Activated naive CD8-positive, alpha-beta T cell treated with anti-CD3 and anti-CD28 coated beads for 36 hours (primary cell): ENCODE results near the gene MGAT5. TPM values are rescaled to one million over a fixed set of nuclear protein-coding genes. Genes with fewer than 3 reads are reported as not detected.
A peak's percentile ranks its signal among the peaks of the same experiment; 100 is the strongest.

ENCODE experiments used
- DNase-seq: peaks from one replicate; pipeline ENCODE4 v3.0.0; 2021
- H3K27ac Mint-ChIP-seq: one replicate; pipeline ENCODE4 v1.8.0; 2022; ENCODE audit warnings: mild to moderate bottlenecking, moderate library complexity, mixed read lengths
- H3K27me3 Mint-ChIP-seq: one replicate; pipeline ENCODE4 v1.8.0; 2022; ENCODE audit warnings: mild to moderate bottlenecking, mixed read lengths
- H3K36me3 Mint-ChIP-seq: one replicate; pipeline ENCODE4 v1.8.0; 2021; ENCODE audit warnings: mild to moderate bottlenecking, mixed read lengths
- H3K4me1 Mint-ChIP-seq: one replicate; pipeline ENCODE4 v1.8.0; 2021; ENCODE audit warnings: mixed read lengths
- H3K4me3 Mint-ChIP-seq: one replicate; pipeline ENCODE4 v1.8.0; 2022; ENCODE audit warnings: mild to moderate bottlenecking, moderate library complexity, mixed read lengths
- H3K9me3 Mint-ChIP-seq: one replicate; pipeline ENCODE4 v1.8.0; 2022; ENCODE audit warnings: mixed read lengths
- total RNA-seq, 2 experiments: library from RNA; stranded (reverse); gene quantifications; one replicate each; pipeline ENCODE4 v1.2.3, GENCODE V29; 2021

Gene MGAT5
- total RNA-seq, 2 experiments from 2014 or later, result 34.0 to 34.5 TPM

GRCh38 chr2:134432435-134432883 is 178.6 kb downstream of the MGAT5 start:
- Mint-ChIP-seq H3K9me3 (no peaks in the 10 kb centered on the region), H3K27me3 (no peaks in the 10 kb centered on the region), H3K36me3 (peaks cover 13% of the 10 kb centered on the region), H3K4me3 (no peak overlapping the region), H3K27ac (no peak overlapping the region), H3K4me1 (no peaks in the 10 kb centered on the region)
- DNase-seq, result no peak

- Mint-ChIP-seq H3K4me1 (no peaks in the 10 kb centered on the region), H3K27me3 (no peaks in the 10 kb centered on the region), H3K9me3 (no peaks in the 10 kb centered on the region), H3K36me3 (peaks cover 13% of the 10 kb centered on the region), H3K27ac (no peak overlapping the region), H3K4me3 (no peak overlapping the region)
- no peak for DNase-seq
These were observed 179.6 kb downstream of the MGAT5 start for GRCh38 chr2:134433469-134433868.

DNA sequence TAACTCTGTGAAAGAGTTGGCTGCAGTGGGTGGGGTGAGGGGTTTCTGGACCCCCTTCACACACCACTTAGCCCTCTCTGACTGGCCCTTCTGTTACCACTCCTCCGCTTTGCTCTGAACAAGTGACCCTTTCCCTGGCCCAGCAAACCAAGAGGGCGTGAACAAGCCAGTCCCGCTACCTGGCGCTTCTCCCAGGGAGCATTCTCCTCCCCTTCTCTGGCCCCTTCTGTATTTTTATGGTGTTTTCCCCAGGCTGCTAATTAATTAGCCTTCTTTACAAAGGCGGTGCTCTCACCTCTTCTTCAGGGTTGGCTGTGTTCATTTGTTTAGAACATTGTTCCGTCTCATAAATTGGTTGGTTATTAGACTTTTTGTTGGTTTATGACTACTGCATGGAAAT is 180.1 kb downstream of the MGAT5 start:
- no peak overlapping the region for H3K4me3 Mint-ChIP-seq
- peaks cover 13% of the 10 kb centered on the region for H3K36me3 Mint-ChIP-seq
- DNase-seq, result no peak
- H3K9me3 Mint-ChIP-seq, result no peaks in the 10 kb centered on the region
- no peak overlapping the region for H3K27ac Mint-ChIP-seq
- H3K4me1 Mint-ChIP-seq, result no peaks in the 10 kb centered on the region
- H3K27me3 Mint-ChIP-seq, result no peaks in the 10 kb centered on the region

- Mint-ChIP-seq H3K27ac (no peak overlapping the region), H3K4me1 (no peaks in the 10 kb centered on the region)
These were observed 181.6 kb downstream of the MGAT5 start for GRCh38 chr2:134435505-134435904.

GRCh38 chr2:134435936-134436335 is 182.1 kb downstream of the MGAT5 start:
- no peak for DNase-seq
- H3K4me3 Mint-ChIP-seq, result no peak overlapping the region
- H3K27ac Mint-ChIP-seq, result peak overlapping the region; percentile 34
- no peaks in the 10 kb centered on the region for H3K27me3 Mint-ChIP-seq
- no peaks in the 10 kb centered on the region for H3K4me1 Mint-ChIP-seq
- H3K36me3 Mint-ChIP-seq, result peaks cover 13% of the 10 kb centered on the region
- no peaks in the 10 kb centered on the region for H3K9me3 Mint-ChIP-seq

More at GRCh38 chr2:134435505-134435904, 181.6 kb downstream of the MGAT5 start:
- H3K27me3 Mint-ChIP-seq, result no peaks in the 10 kb centered on the region
- peaks cover 13% of the 10 kb centered on the region for H3K36me3 Mint-ChIP-seq
- no peak for DNase-seq
- H3K4me3 Mint-ChIP-seq, result no peak overlapping the region
- no peaks in the 10 kb centered on the region for H3K9me3 Mint-ChIP-seq

DNA sequence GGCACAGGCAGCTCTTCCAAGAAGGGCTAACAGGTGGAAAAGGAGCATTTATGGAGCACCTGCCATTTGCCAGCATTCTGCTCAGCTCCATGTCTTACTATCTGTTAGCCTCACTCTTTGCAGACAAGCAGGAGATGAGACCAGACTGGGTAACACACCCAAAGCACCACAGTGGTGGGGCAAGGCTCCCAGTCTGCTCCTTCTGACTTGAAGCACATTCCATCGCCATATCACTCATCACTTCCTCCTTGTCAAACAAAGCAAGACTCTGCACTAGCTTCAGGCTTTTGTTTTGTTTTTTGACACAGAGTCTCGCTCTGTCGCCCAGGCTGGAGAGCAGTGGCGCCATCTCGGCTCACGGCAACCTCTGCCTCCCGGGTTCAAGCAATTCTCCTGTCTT is 182.8 kb downstream of the MGAT5 start:
- H3K27me3 Mint-ChIP-seq, result no peaks in the 10 kb centered on the region
- H3K27ac Mint-ChIP-seq, result no peak overlapping the region
- no peak overlapping the region for H3K4me3 Mint-ChIP-seq
- H3K4me1 Mint-ChIP-seq, result no peaks in the 10 kb centered on the region
- DNase-seq, result no peak
- peaks cover 10% of the 10 kb centered on the region for H3K36me3 Mint-ChIP-seq
- no peaks in the 10 kb centered on the region for H3K9me3 Mint-ChIP-seq

DNA sequence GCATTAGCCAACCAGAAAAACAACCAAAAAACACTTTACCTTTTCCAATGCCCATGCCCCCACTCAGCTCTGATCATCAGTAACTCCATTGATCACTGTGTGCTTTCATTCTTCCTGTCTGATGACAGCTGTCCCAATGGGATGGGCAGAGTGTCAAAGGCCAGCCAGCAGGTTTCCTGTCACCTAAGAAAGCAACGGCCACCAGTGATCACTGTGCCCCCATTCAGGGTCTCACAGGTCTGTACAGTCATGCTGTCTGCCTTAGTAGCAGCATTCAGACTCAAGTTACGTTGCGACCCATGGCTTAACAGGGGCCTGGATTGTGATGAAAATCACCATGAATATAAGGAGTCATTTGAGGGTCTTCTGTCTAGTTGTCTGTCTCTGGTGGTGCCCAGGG is 184.5 kb downstream of the MGAT5 start:
- H3K27ac Mint-ChIP-seq, result no peak overlapping the region
- no peaks in the 10 kb centered on the region for H3K27me3 Mint-ChIP-seq
- H3K4me1 Mint-ChIP-seq, result no peaks in the 10 kb centered on the region
- H3K36me3 Mint-ChIP-seq, result peaks cover 9% of the 10 kb centered on the region
- no peak for DNase-seq
- H3K9me3 Mint-ChIP-seq, result no peaks in the 10 kb centered on the region
- no peak overlapping the region for H3K4me3 Mint-ChIP-seq

DNA sequence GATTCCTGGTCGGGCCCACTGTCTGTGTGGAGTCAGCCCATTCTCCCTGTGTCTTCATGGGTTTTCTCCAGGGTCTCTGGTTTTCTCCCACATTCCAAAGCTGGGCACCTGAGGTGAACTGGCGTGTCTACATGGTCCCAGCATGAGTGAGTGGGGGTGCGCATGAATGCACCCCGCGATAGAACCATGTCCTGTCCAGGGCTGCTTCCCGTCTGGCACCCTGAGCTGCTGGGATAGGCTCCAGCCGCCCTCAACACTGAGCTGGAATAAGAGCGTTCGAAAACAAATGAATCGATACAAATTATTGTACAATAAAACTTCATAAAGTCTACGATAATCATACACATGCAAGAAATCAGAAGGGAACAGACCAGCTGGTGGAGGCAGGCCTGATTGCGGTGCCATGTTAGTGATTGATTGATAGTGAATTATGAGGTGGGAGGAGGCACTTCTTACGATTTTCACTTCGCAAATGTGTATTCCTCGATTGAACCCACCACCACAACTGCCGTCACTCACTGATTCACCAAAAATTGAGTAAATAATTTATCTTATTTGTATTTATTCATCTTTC is 186.6 kb downstream of the MGAT5 start:
- no peak overlapping the region for H3K4me3 Mint-ChIP-seq
- H3K27ac Mint-ChIP-seq, result no peak overlapping the region
- H3K27me3 Mint-ChIP-seq, result no peaks in the 10 kb centered on the region
- DNase-seq, result no peak
- peaks cover 2% of the 10 kb centered on the region for H3K36me3 Mint-ChIP-seq
- H3K9me3 Mint-ChIP-seq, result no peaks in the 10 kb centered on the region
- no peaks in the 10 kb centered on the region for H3K4me1 Mint-ChIP-seq

DNA sequence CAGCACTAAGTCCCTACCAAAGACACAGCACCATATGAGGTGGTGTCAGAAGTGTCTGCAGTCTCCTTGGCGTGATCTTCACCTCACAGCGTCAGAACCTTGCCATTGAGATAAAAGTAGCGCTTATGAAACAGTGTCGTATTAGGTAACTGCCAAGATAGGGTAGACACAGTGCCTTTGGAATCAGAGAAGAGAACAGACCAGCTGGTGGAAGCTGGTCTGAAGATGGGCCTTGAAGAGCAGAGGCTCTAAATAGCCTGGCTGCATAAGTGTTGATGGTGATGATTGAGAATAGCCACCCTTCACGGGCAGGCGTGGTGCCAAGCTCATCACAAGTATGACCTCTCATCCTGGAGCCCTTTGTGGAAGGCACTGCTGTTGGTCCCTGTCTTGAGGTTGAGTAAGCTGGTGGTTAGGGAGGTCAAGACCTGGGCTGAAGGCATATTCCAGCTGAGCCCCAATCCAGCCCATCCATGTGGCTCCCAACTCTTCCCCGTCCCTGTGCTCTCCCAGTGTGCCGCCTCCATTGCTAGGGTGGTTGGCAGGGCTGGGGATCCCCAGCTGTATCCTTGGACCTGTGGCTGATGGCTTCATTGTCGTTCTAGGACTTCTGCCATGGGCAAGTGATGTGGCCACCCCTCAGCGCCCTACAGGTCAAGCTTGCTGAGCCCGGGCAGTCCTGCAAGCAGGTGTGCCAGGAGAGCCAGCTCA is 187.4 kb downstream of the MGAT5 start:
- Mint-ChIP-seq H3K4me3 (no peak overlapping the region), H3K27me3 (no peaks in the 10 kb centered on the region), H3K4me1 (no peaks in the 10 kb centered on the region), H3K36me3 (no peaks in the 10 kb centered on the region), H3K9me3 (no peaks in the 10 kb centered on the region), H3K27ac (no peak overlapping the region)
- no peak for DNase-seq

DNA sequence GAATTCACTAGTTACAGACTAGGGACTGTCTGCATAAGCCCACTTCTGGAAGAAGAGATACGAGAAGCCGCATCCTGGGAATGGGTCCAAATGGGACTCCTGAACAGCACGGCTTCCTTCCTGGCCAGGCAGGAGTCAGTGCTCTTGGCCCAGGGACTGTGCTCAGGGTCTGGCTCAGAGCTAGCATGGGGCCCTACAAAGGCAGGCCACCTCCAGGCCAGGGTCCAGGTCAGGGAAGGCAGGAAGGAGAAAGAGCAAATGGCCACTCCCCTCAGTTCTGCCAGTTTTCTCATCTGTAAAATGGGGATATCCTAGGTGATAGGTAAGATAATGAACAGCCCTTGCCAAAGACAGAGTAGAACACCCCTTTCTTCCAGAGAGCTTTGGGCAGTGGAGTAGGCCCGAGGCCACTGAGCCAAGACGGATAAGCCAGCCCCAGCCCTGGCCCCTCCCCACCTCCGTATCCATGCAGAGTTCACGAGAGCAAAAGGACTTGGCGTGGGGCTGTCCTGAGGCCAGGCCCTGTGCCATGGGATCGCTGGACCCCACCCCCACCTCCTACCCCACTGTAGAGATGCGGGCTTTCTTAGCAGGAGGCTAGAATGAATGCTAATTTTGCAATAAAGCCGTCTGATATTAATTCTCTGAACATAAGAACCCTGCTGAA is 190.1 kb downstream of the MGAT5 start:
- H3K4me1 Mint-ChIP-seq, result no peaks in the 10 kb centered on the region
- H3K36me3 Mint-ChIP-seq, result no peaks in the 10 kb centered on the region
- H3K27me3 Mint-ChIP-seq, result no peaks in the 10 kb centered on the region
- H3K27ac Mint-ChIP-seq, result no peak overlapping the region
- H3K4me3 Mint-ChIP-seq, result no peak overlapping the region
- DNase-seq, result no peak
- no peaks in the 10 kb centered on the region for H3K9me3 Mint-ChIP-seq

GRCh38 chr2:134445116-134445515 is 191.2 kb downstream of the MGAT5 start:
- H3K36me3 Mint-ChIP-seq, result no peaks in the 10 kb centered on the region

DNA sequence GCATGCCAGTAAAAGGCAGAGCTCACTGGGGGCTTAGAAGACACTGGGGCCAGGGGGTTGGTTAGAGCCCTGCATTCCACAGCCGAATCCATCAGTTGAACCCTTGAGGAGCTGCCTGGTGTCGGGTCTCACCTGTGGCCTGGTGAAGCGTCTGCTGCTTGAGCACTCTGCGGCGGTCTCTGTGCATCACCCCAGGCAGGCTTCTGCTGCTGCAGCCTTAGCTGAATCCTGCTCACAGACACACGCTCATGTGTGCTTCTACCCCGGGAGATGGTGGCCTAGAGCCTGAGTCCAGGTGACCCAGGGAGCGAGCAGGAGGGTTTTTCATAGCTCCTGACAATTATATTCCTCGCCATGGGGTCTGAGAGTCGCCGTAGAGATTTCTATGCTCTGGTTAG is 192.1 kb downstream of the MGAT5 start:
- no peak overlapping the region for H3K27ac Mint-ChIP-seq
- no peaks in the 10 kb centered on the region for H3K27me3 Mint-ChIP-seq

More at GRCh38 chr2:134445116-134445515, 191.2 kb downstream of the MGAT5 start:
- Mint-ChIP-seq H3K9me3 (no peaks in the 10 kb centered on the region), H3K4me3 (no peak overlapping the region), H3K4me1 (no peaks in the 10 kb centered on the region), H3K27ac (no peak overlapping the region), H3K27me3 (no peaks in the 10 kb centered on the region)
- no peak for DNase-seq

GRCh38 chr2:134446383-134447017 is 192.6 kb downstream of the MGAT5 start:
- Mint-ChIP-seq H3K9me3 (no peaks in the 10 kb centered on the region), H3K4me1 (no peaks in the 10 kb centered on the region), H3K27ac (no peak overlapping the region), H3K27me3 (no peaks in the 10 kb centered on the region), H3K36me3 (no peaks in the 10 kb centered on the region), H3K4me3 (no peak overlapping the region)
- DNase-seq, result no peak

More for the DNA sequence above, 192.1 kb downstream of the MGAT5 start:
- Mint-ChIP-seq H3K36me3 (no peaks in the 10 kb centered on the region), H3K4me3 (no peak overlapping the region), H3K9me3 (no peaks in the 10 kb centered on the region), H3K4me1 (no peaks in the 10 kb centered on the region)
- DNase-seq, result no peak

GRCh38 chr2:134447669-134448068 is 193.8 kb downstream of the MGAT5 start:
- no peaks in the 10 kb centered on the region for H3K4me1 Mint-ChIP-seq
- no peaks in the 10 kb centered on the region for H3K36me3 Mint-ChIP-seq
- no peak overlapping the region for H3K4me3 Mint-ChIP-seq
- DNase-seq, result no peak
- no peak overlapping the region for H3K27ac Mint-ChIP-seq
- no peaks in the 10 kb centered on the region for H3K9me3 Mint-ChIP-seq
- H3K27me3 Mint-ChIP-seq, result no peaks in the 10 kb centered on the region

- Mint-ChIP-seq H3K27me3 (no peaks in the 10 kb centered on the region), H3K9me3 (no peaks in the 10 kb centered on the region), H3K4me1 (no peaks in the 10 kb centered on the region), H3K36me3 (no peaks in the 10 kb centered on the region), H3K4me3 (no peak overlapping the region), H3K27ac (no peak overlapping the region)
- no peak for DNase-seq
These were observed 194.8 kb downstream of the MGAT5 start for GRCh38 chr2:134448650-134449049.
